Psoas muscle (tissue), 8 donors: ENCODE data around the gene CFH. TPM values are rescaled to one million over a fixed set of nuclear protein-coding genes. Genes with fewer than 3 reads are reported as not detected.

Source experiments
- ATAC-seq, 4 donors: fragments of 200-7000 bp; cut with Tn5 transposase; one replicate each; pipeline ENCODE4 v1.9.1; 2020; ENCODE audit warnings: moderate library complexity in 3 of 4, mild to moderate bottlenecking in 2 of 4
- DNase-seq, 2 donors: peaks; one replicate each; pipeline ENCODE4 v3.0.0-alpha.2; 2020
- H3K27ac ChIP-seq: fragments of 200-600 bp; one replicate; pipeline ENCODE4 v1.8.0; 2022
- H3K27me3 ChIP-seq, 3 donors: fragments of 200-600 bp in 1 of 3; one replicate each; pipeline versions ENCODE4 v1.6.1 to v1.8.0; 2013 to 2022; ENCODE audit warnings: low read length in 2 of 3, mild to moderate bottlenecking in 2 of 3, moderate library complexity in 1 of 3; ENCODE audit not compliant: insufficient read depth in 3 of 3
- H3K36me3 ChIP-seq, 2 donors: fragments of 200-600 bp in 1 of 2; one replicate each; pipeline versions ENCODE4 v1.6.1 to v1.8.0; 2013 to 2022; ENCODE audit warnings: low read depth in 1 of 2, mild to moderate bottlenecking in 1 of 2, moderate library complexity in 1 of 2; ENCODE audit not compliant: insufficient read depth in 1 of 2
- H3K4me1 ChIP-seq: fragments of 200-600 bp; one replicate; pipeline ENCODE4 v1.8.0; 2022
- H3K4me3 ChIP-seq: fragments of 200-600 bp; one replicate; pipeline ENCODE4 v1.8.0; 2022; ENCODE audit warnings: mild to moderate bottlenecking
- H3K9me3 ChIP-seq: fragments of 200-600 bp; one replicate; pipeline ENCODE4 v1.8.0; 2022
- WGBS, 3 donors: extraction: QIAGEN DNeasy Blood & Tissue Kit; methylation state at CpG; one replicate each; pipeline versions ENCODE4 v1.1.6 to v1.1.7; 2013; 5-methylcytosine and 5-hydroxymethylcytosine counted together
- intact Hi-C, 2 donors: fragments of 100-400 bp; cut with DNase I; formaldehyde crosslinking; loops; one replicate each; pipeline versions ENCODE4 v1.11.0 to v1.14.2; 2022
- polyA plus RNA-seq, 3 donors: library from polyadenylated mRNA; stranded (reverse); fragments of 200-250 nt; gene quantifications; one replicate each; pipeline ENCODE4 v1.2.3, GENCODE V29; 2013
- total RNA-seq, 4 donors: library from RNA; stranded (reverse); fragmentation: NEBNext Ultra II Directional in 2 of 4; extraction: Animal tissue kit (Norgen Biotek cat#: 25700) in 2 of 4; gene quantifications; one replicate each; pipeline versions ENCODE4 v1.2.1 to v1.2.4, GENCODE V29; 2021 to 2023
- TF ChIP-seq, protein P1 (sequence below): fragments of 200-600 bp; IDR thresholded peaks from one replicate; pipeline ENCODE4 v1.8.0; 2022; ENCODE audit warnings: antibody characterized with exemption
- donor health status: healthy with polysubstance abuse.
- donor health status: DM: no; HTN: no; CAD: no; lungs with moderate emphysema.
- donor health status: Bipolar disorder and iron deficiency.
- donor health status: healthy.
- donor health status: DM: yes; HTN: yes; CAD: no.
- donor health status: DM: no; HTN: no; CAD: no.
- donor health status: DM: no; HTN: no; CAD: no.
- donor health status: DM: yes; HTN: yes; CAD: no.

CFH gene
- total and polyA plus RNA-seq, 7 donors, result 12.5 to 44.5 (median 24.2) TPM

DNA sequence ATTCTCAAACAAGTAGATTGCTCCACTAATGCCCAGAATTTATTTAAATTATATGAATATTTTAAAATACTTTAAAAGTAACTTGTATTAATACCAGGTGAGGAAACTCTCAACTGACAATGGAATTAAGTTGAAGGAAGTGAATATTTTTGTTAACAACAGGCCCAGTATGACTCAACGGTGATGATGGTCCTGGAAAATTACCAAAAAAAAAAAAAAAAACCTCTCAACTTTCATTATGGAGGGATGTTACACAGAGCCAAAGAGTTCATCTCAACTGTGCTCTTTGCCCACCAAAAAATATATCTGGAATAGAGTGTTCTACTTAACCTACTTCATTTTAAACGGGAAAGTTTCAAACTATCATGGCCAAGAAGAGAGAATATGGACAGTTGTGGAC lies 28.3 kb downstream of the CFH start:
- DNase-seq (no peak), ATAC-seq (no peak)
- Histone ChIP-seq H3K36me3 (peaks cover 0 to 4% of the 10 kb centered on the region in 2 donors), H3K9me3 (no peaks in the 10 kb centered on the region), H3K27me3 (no peaks in the 10 kb centered on the region), H3K4me3 (no peak overlapping the region), H3K27ac (no peak overlapping the region), H3K4me1 (no peaks in the 10 kb centered on the region)
- TF ChIP-seq, protein P1, sequence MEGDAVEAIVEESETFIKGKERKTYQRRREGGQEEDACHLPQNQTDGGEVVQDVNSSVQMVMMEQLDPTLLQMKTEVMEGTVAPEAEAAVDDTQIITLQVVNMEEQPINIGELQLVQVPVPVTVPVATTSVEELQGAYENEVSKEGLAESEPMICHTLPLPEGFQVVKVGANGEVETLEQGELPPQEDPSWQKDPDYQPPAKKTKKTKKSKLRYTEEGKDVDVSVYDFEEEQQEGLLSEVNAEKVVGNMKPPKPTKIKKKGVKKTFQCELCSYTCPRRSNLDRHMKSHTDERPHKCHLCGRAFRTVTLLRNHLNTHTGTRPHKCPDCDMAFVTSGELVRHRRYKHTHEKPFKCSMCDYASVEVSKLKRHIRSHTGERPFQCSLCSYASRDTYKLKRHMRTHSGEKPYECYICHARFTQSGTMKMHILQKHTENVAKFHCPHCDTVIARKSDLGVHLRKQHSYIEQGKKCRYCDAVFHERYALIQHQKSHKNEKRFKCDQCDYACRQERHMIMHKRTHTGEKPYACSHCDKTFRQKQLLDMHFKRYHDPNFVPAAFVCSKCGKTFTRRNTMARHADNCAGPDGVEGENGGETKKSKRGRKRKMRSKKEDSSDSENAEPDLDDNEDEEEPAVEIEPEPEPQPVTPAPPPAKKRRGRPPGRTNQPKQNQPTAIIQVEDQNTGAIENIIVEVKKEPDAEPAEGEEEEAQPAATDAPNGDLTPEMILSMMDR, result no peak
- 47 to 73% (median 65%) methylated on average over 2 of the region's 2 CpGs for WGBS, 3 donors
- intact Hi-C loops, result no loop called here

DNA sequence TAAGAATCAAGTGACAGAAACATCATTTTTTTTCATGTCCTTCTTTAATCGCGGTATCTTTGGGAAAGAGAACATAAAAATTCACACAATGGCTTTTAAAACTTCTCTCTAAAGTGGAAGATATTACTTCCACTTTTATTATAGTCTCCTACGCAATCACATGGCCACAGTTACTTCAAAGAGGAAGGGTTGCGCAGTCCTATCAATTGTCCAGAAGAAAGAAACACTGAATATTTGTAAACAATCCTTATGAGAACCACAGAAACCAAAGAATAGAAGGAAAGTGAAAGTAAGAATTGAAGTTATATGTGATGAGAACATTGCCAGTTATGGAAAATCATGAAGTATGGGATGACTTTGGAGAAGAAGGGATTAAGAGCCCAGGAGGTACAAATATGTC lies 32.6 kb downstream of the CFH start:
- DNase-seq (no peak), ATAC-seq (no peak)
- TF ChIP-seq, protein P1, result no peak
- H3K27ac ChIP-seq, result no peak overlapping the region
- WGBS, 3 donors, result 91 to 94% (median 92%) methylated on average over 4 of the region's 4 CpGs
- no peaks in the 10 kb centered on the region for H3K9me3 ChIP-seq
- H3K4me1 ChIP-seq, result no peaks in the 10 kb centered on the region
- intact Hi-C loops, result no loop called here
- H3K36me3 ChIP-seq, result peaks cover 0 to 2% of the 10 kb centered on the region in 2 donors
- H3K4me3 ChIP-seq, result no peak overlapping the region
- no peaks in the 10 kb centered on the region for H3K27me3 ChIP-seq

DNA sequence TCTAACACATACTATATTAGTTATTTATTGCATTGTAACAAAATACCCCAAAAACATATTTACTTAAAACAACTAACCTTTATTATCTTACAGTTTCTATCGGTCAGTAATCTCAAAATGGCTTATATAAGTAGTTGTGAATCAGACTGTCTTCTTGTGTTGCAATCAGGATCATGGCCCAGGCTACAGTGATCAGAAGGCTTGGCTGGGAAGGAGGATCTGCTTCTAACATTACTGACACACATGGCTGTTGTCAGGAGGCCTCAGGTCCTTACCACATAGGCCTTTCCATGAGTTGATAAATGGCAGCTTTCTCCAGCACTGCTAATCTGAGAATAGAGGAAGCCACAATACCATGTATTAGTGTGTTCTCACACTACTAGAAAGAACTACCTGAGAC lies 33.7 kb downstream of the CFH start:
- Histone ChIP-seq H3K36me3 (peaks cover 0 to 3% of the 10 kb centered on the region in 2 donors), H3K4me3 (no peak overlapping the region), H3K27me3 (no peaks in the 10 kb centered on the region), H3K9me3 (no peaks in the 10 kb centered on the region), H3K4me1 (no peaks in the 10 kb centered on the region), H3K27ac (no peak overlapping the region)
- no peak for DNase-seq
- peak in 1 of 4 donors; percentile 46 for ATAC-seq
- intact Hi-C loops, result no loop called here
- TF ChIP-seq, protein P1, result no peak
- 82 to 97% (median 93%) methylated on average over 1 of the region's 1 CpG for WGBS, 3 donors

DNA sequence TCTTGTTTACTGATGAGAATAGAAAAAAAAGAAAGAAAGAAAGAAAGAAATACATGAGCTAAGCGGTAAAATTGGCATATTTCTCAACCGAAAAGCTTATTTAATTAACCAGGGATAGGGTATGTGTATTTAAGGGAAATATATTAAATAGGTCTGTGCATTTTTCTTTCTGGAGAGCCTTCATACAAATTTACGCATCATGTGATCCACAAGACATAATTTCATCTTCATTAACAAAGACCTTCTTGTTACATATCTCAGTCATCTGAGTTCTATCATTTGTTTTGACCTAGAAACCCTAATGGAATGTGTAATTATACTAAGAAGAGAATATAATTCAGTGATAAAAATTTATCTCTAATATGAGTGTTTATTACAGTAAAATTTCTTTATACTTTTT lies 37.2 kb downstream of the CFH start:
- H3K27ac ChIP-seq, result no peak overlapping the region
- WGBS, 3 donors, result 93 to 97% (median 96%) methylated on average over 3 of the region's 3 CpGs

DNA sequence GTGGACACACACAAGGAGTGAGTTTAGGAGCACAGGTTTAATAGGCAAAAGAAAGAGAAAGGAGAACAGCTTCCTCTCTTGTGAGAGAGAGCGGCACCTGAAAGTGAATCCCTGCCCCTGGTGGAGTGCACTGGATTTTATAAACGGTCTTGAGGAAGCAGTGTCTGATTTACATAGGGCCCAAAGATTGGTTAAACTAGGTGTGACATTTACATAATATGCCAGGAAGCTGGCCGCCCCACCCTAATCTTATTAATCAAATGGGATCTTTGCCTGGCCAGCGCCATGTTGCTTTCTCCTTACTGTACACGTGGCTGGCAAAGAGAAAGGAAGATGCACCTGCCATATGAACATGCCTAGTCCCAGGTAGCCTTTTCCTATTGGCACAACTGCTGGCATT lies 38.7 kb downstream of the CFH start:
- WGBS, 3 donors, result 76 to 84% (median 81%) methylated on average over 5 of the region's 5 CpGs
- Histone ChIP-seq H3K27me3 (no peaks in the 10 kb centered on the region), H3K9me3 (no peaks in the 10 kb centered on the region), H3K36me3 (peaks cover 0 to 3% of the 10 kb centered on the region in 2 donors), H3K4me1 (no peaks in the 10 kb centered on the region), H3K4me3 (no peak overlapping the region), H3K27ac (no peak overlapping the region)
- DNase-seq (no peak), ATAC-seq (no peak)
- TF ChIP-seq, protein P1, result no peak
- intact Hi-C loops, result no loop called here

More for the DNA sequence above, 37.2 kb downstream of the CFH start:
- TF ChIP-seq, protein P1, result no peak
- DNase-seq (no peak), ATAC-seq (no peak)
- Histone ChIP-seq H3K9me3 (no peaks in the 10 kb centered on the region), H3K36me3 (peaks cover 0 to 3% of the 10 kb centered on the region in 2 donors), H3K4me3 (no peak overlapping the region), H3K4me1 (no peaks in the 10 kb centered on the region), H3K27me3 (no peaks in the 10 kb centered on the region)
- intact Hi-C loops, result no loop called here
